HG02840 (cell line): ENCODE data around the gene RSPH10B2.
"Not testable (repeated sequence)": the region's sequence is repeated elsewhere in the genome, so short reads cannot be mapped to it uniquely, and the experiment has no call there.

Experiments used
- ATAC-seq: cut with Tn5 transposase; IDR thresholded peaks from one replicate; pipeline ENCODE4 v1.9.1; 2021; ENCODE audit warnings: mild to moderate bottlenecking, moderate library complexity, moderate number of reproducible peaks; ENCODE audit not compliant: unreplicated experiment, low FRiP score

The RSPH10B2 gene

GRCh38 chr7:6753964-6754363 is at the start of gene RSPH10B2:
Gene RSPH10B2 (plus strand): TSS chr7:6754103. CDS start chr7:6757678, 3,575 bp downstream.
- ATAC-seq = not testable (repeated sequence)

DNA sequence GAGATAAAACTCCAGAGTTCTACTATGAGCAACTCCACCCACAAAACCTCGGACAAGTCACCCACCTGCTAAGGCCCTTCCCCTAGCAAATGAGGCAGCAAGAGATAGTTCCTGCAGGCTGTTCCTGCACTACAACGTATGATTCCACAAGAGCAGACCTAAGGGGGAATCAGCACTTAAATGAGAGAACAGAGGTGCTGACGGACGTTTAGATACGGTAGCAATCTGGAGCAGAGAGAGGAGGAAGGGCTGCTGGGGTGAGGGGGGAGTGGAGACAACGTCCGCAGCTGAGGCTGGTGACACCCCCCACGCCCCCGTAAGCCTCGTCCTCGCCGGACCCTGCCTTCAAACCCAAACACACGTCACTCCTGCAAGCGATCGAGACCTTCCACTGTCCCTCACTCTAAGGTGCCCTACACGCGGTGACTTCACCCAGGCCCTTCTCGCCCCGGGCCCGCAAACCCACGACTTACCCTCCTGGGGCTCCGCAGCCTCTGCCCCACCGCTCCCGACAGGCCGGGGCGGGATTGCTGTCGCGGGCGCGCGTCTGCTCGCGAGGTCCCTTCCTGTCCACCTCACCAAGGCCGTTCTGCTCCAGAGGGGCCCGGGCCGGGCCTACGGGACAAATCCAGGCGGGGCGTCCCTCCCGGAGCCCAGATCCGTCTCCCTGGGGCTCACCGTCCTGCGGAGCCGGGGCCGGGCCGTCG is 47.8 kb upstream of the RSPH10B2 start:
- peak; percentile 34 for ATAC-seq

GRCh38 chr7:6706666-6707407 is 47.1 kb upstream of the RSPH10B2 start, which contains the start of gene ZNF12:
Gene ZNF12 (minus strand): TSS chr7:6706947. CDS start chr7:6705173, 1,774 bp downstream.
- ATAC-seq = peak; percentile 95

GRCh38 chr7:6708304-6708703 is 45.6 kb upstream of the RSPH10B2 start:
- ATAC-seq = no peak

GRCh38 chr7:6709808-6710207 is 44.1 kb upstream of the RSPH10B2 start:
- ATAC-seq = no peak

DNA sequence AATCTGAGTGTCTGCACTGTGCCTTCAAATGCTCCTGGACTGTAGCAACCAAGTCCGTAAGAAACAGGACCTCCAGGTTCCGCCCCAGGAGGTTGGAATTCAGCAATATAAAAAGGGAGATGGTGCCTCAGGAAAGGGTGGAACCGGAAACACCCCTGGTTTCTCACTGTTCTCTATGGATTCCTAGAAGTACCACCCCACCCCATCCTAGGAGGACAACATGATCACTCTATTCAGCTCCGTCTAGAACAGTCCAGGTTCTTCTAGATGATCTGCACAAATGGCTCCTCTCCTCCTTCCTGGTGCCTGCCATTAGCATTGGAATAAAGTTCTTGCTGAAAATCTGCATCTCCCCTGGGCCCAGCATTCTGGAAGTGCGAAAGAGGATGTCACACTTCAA is 39.5 kb upstream of the RSPH10B2 start:
- no peak for ATAC-seq

GRCh38 chr7:6715898-6716297 is 38.0 kb upstream of the RSPH10B2 start:
- ATAC-seq = not testable (repeated sequence)

DNA sequence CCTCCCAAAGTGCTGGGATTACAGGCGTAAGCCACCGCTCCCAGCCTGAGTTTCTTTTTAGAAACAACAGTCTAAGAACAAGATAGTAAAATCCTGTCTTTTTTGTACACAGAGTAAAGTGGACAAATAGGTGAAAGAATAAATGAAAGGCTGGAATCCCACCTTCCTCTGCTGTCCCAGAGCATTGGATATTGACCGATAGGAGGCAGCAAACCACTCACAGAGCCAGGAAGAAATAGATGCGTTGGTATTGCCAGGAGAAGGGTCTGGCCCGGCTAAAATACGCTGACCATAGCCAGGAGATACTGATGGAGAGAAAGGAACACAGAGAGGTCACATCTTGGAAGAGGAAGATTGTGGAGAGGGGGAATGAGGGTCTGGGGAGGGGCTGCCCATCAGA is 35.8 kb upstream of the RSPH10B2 start:
- ATAC-seq = no peak

- ATAC-seq = not testable (repeated sequence)
Observed at GRCh38 chr7:6724351-6724750, 29.6 kb upstream of the RSPH10B2 start.

DNA sequence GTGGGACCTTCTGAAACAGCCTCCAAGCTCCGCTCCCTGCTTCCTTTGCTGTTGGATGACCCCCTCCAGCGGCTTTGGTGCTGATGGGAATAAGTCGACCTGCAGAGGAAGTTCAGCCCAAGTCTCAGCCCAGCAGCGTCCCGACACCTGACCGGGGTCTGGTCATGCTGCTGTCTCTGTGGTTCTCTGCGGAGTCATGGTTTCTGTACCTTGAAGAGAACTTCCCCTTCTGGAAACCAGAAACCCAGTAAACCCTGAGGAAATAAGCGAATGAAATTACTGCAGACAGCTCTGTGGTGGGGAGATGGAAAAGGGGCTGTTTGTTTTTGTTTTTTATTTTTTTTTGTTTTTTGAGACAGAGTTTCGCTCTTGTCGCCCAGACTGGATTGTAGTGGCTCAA is 28.9 kb upstream of the RSPH10B2 start:
- peak; percentile 58 for ATAC-seq

DNA sequence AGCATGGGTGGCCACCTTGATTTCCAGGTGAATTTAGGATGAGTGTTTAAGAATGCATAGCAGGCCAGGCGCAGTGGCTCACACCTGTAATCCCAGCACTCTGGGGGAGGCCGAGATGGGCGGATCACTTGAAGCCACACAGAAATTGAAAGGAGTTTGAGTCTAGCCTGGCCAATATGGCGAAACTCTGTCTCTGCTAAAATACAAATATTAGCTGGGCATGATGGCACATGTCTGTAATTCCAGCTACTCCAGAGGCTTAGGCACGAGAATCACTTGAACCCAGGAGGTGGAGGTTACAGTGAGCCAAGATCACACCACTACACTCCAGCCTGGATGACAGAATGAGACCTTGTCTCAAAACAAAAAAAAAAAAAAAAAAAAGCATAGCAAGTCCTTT is 27.6 kb upstream of the RSPH10B2 start:
- not testable (repeated sequence) for ATAC-seq

DNA sequence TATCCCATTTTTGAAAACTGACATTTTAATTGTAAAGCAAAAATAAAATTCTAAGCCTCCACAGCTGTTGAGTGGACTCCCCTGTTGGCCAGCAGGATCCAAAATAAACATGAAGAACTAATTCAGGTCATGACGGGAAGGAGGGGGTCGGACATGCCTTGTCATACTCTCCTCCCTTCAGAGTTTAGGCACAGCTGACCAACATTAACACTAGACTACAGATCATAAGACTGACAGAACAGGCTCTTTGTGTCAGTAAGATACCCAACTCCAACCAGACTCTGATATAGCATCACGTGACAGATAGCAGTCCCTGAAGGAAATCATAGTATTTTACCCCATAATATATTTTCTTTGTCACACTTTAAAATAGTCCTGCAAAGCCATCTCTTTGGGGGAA is 26.2 kb upstream of the RSPH10B2 start:
- ATAC-seq = no peak

DNA sequence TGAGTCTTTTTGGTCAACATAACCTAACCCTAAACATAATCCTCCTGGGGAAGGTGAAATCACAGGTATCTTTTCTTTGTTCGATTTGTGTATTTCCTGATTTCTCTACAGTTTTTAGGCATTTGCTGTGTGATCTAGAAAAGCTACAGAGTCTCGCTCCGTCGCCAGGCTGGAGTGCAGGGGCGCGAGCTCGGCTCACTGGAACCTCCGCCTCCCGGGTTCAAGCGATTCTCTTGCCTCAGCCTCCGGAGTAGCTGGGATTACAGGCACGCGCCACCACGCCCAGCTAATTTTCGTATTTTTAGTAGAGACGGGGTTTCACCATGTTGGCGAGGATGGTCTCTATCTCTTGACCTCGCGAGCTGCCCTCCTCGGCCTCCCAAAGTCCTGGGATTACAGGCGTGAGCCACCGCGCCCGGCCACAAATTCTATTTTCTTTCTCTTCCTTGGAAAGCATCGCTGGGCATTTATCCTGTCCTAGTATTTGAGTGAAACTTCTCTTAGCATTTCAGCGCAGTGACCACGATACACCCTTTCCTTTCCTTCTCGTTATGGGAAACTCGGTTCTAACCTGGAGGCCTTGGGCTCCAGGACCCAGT is 24.9 kb upstream of the RSPH10B2 start:
- ATAC-seq = not testable (repeated sequence)

DNA sequence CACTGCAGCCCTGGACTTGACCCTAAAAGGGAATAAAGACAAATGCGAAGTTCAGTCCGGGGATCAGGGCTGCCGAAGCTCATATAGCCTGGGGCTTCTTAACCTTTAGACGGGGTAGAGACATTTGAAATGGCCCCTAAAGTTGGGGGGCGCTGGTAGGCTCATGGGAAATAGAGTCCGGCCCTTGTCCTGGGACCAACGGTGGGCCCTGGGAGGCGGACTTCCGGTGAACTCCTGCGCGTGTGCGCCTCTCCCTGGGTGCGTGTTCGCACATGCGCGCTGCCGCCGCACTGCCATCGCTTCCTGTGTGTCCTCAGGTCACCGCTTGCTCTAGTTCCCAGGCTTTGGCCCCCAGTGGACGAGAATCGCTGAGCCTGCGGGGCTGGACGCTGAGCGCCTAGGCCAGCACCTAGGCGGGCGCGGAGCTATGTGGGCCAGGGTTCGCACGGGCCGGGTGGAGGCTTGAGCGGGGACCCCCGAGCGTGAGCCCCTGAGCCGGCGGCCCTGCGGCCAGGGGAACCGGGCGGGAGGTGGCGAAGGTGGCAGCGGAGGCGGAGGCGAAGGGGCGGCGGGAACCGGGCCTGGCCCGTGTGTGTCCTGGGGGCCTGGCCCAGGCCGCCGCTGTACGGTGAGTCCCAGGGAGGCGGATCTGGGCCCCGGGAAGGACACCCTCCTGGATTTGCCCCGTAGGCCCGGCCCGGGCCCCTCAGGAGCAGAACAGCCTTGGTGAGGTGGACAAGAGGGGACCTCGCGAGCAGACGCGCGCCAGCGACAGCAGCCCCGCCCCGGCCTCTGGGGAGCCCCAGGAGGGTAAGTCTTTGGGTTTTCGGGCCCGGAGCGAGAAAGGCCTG is 24.2 kb upstream of the RSPH10B2 start:
- peak; percentile 94 for ATAC-seq

- no peak for ATAC-seq
Observed at GRCh38 chr7:6730343-6730633, 23.6 kb upstream of the RSPH10B2 start.

DNA sequence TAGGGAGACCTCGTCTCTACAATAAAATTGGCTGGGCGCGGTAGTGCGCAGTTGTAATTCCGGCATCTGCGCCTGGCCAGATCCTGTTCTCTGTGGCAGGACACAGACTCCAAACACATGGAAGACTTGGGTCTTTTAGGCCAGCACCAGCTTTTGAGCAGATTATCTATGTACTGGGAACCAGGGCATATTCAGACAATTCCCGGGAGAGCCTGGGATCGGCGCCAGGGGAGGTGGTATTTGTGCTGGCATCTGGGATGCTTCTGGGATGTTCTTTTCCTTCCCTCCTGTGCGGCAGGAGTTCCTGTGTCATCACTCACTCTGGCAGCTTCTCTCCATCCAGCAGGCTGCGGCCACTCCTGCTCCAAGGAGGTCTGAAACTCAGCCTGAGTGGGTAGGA is 15.5 kb upstream of the RSPH10B2 start:
- ATAC-seq = not testable (repeated sequence)

- not testable (repeated sequence) for ATAC-seq
Observed at GRCh38 chr7:6744410-6745100, 9.3 kb upstream of the RSPH10B2 start.

DNA sequence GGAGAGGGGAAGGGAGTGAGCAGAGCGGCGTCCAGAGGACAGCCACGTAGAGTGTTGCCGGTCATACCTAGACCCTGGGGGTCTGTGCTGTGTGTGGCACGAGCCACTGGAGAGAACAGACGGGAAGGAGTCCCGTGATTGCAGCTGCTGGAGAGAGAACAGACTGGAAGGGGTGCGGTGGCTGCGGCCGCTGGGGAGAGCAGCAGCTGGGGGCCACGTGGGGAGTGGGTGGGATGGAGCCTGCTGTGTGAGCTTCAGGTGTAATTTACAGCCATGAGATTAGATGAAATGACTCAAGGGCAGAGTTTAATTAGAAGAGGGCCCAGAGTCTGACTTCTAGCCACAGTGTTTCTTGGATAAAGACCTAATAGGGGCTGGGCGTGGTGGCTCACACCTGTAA is 4.6 kb upstream of the RSPH10B2 start:
- not testable (repeated sequence) for ATAC-seq

DNA sequence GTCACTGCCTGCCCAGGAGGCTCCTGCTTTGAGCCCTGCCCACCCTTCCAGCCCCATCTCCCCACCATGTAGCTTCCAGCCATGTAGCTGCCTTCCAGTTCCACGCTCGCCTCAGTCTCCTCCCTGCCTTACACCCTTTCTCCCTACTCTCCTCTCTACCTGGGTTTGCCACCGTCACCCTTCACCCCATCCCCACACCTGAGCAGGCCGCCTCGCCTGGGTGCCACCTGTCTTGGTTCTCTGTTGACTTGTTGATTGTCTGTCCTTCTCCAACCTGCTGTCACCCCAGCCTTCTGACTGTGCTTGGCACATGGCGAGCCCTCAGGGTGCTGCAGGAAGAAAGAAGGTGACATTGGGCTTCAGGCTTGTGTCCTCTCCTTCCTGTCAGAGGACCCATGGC is 3.7 kb upstream of the RSPH10B2 start:
- not testable (repeated sequence) for ATAC-seq

DNA sequence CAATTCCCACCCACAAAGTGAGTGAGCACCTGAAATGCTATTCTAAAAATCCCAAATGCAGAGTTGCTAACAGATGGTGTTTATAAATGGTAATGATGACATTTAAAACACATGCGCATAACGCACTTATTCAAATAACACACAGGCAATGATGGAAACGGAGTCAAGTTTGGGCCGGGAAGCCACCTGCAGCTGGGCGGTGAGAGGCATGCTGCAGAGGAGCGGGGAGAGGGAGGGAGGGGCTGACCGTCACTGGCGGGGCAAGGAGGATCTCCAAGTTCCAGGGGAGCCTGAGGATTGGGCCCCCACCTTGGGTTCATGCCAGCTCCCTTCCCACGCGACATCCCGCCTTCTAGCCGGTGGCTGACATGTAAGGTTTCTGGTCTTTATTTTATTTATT is 7.3 kb downstream of the RSPH10B2 start:
- not testable (repeated sequence) for ATAC-seq
